ENCODE data around the gene MRPL19.
"Not testable (repeated sequence)": the region's sequence is repeated elsewhere in the genome, so short reads cannot be mapped to it uniquely, and the experiment has no call there.

DNA sequence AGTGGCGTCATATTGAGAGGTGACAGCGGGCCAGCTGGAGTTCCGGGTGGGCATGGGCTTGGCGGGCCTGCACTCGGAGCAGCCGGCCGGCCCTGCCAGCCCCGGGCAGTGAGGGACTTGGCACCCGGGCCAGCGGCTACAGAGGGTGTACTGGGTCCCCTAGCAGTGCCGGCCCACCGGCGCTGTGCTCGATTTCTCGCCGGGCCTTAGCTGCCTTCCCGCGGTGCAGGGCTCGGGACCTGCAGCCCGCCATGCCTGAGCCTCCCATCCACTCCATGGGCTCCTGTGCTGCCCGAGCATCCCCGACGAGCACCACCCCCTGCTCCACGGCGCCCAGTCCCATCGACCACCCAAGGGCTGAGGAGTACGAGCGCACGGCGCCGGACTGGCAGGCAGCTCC lies 65.0 kb downstream of the MRPL19 start:
- TF ChIP-seq POLR2A (IDR thresholded peaks at IDR 0.05): not testable (repeated sequence)
- TF ChIP-seq, protein P1, sequence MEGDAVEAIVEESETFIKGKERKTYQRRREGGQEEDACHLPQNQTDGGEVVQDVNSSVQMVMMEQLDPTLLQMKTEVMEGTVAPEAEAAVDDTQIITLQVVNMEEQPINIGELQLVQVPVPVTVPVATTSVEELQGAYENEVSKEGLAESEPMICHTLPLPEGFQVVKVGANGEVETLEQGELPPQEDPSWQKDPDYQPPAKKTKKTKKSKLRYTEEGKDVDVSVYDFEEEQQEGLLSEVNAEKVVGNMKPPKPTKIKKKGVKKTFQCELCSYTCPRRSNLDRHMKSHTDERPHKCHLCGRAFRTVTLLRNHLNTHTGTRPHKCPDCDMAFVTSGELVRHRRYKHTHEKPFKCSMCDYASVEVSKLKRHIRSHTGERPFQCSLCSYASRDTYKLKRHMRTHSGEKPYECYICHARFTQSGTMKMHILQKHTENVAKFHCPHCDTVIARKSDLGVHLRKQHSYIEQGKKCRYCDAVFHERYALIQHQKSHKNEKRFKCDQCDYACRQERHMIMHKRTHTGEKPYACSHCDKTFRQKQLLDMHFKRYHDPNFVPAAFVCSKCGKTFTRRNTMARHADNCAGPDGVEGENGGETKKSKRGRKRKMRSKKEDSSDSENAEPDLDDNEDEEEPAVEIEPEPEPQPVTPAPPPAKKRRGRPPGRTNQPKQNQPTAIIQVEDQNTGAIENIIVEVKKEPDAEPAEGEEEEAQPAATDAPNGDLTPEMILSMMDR (IDR thresholded peaks at IDR 0.05): not testable (repeated sequence)

Data from thyroid gland (tissue), 4 donors.